Activated T-helper 1 cell treated with anti-CD3 and anti-CD28 coated beads, Interleukin-12 subunit alpha, Interleukin-12 subunit beta, Interleukin-2, Interleukin-4 antibody, amounts not matched to agents 30 ng/mL and 10 ng/mL and 1 ng/mL, durations not matched to agents 14 hours and 24 hours and 36 hours (primary cell): ENCODE data around the gene NDUFB11. TPM values are rescaled to one million over a fixed set of nuclear protein-coding genes. Genes with fewer than 3 reads are reported as not detected.

ENCODE experiments used
- DNase-seq: peaks from one replicate; pipeline ENCODE4 v3.0.0; 2021; ENCODE audit warnings: low spot score
- H3K27ac Mint-ChIP-seq: one replicate; pipeline ENCODE4 v1.8.0; 2021; ENCODE audit warnings: mild to moderate bottlenecking, mixed read lengths
- H3K27me3 Mint-ChIP-seq: one replicate; pipeline ENCODE4 v1.8.0; 2022; ENCODE audit warnings: mild to moderate bottlenecking, moderate library complexity, mixed read lengths; ENCODE audit not compliant: insufficient read depth
- H3K36me3 Mint-ChIP-seq: one replicate; pipeline ENCODE4 v1.8.0; 2021; ENCODE audit warnings: low read depth, mixed read lengths
- H3K4me1 Mint-ChIP-seq: one replicate; pipeline ENCODE4 v1.8.0; 2021; ENCODE audit warnings: low read depth, mixed read lengths
- H3K4me3 Mint-ChIP-seq: one replicate; pipeline ENCODE4 v1.8.0; 2021; ENCODE audit warnings: mild to moderate bottlenecking, moderate library complexity, mixed read lengths
- H3K9me3 Mint-ChIP-seq: one replicate; pipeline ENCODE4 v1.8.0; 2021; ENCODE audit warnings: mixed read lengths
- intact Hi-C: fragments of 100-400 bp; cut with micrococcal nuclease; formaldehyde crosslinking; loops from one replicate; pipeline ENCODE4 v1.15.1; 2024
- total RNA-seq: library from RNA; stranded (reverse); gene quantifications from 2 replicates; pipeline ENCODE4 v1.2.3, GENCODE V29; 2022

Gene NDUFB11
- total RNA-seq, 1 donor from 2014 or later, result 88.7 TPM

- Mint-ChIP-seq H3K4me3 (no peak overlapping the region), H3K4me1 (no peaks in the 10 kb centered on the region), H3K27ac (no peak overlapping the region), H3K27me3 (no peaks in the 10 kb centered on the region), H3K36me3 (peaks cover 24% of the 10 kb centered on the region), H3K9me3 (no peaks in the 10 kb centered on the region)
- no peak for DNase-seq
- intact Hi-C loops, result no loop called here
These were observed 36.8 kb upstream of the NDUFB11 start for GRCh38 chrX:47181301-47181700.

- no peak overlapping the region for H3K4me3 Mint-ChIP-seq
- intact Hi-C loops, result no loop called here
These were observed 35.8 kb upstream of the NDUFB11 start for GRCh38 chrX:47180346-47180745.

GRCh38 chrX:47179928-47180255 lies 35.4 kb upstream of the NDUFB11 start:
- H3K27ac Mint-ChIP-seq, result no peak overlapping the region
- no peak for DNase-seq
- H3K36me3 Mint-ChIP-seq, result peaks cover 22% of the 10 kb centered on the region
- intact Hi-C loops, result no loop called here
- no peak overlapping the region for H3K4me3 Mint-ChIP-seq
- H3K4me1 Mint-ChIP-seq, result no peaks in the 10 kb centered on the region
- H3K27me3 Mint-ChIP-seq, result no peaks in the 10 kb centered on the region
- H3K9me3 Mint-ChIP-seq, result no peaks in the 10 kb centered on the region

More at GRCh38 chrX:47180346-47180745, 35.8 kb upstream of the NDUFB11 start:
- Mint-ChIP-seq H3K27ac (no peak overlapping the region), H3K4me1 (no peaks in the 10 kb centered on the region), H3K9me3 (no peaks in the 10 kb centered on the region), H3K27me3 (no peaks in the 10 kb centered on the region), H3K36me3 (peaks cover 22% of the 10 kb centered on the region)
- DNase-seq, result no peak

- Mint-ChIP-seq H3K9me3 (no peaks in the 10 kb centered on the region), H3K36me3 (peaks cover 22% of the 10 kb centered on the region)
- intact Hi-C loops, result no loop called here
These were observed 34.9 kb upstream of the NDUFB11 start for GRCh38 chrX:47179221-47179927.

GRCh38 chrX:47178337-47178736 lies 33.8 kb upstream of the NDUFB11 start:
- Mint-ChIP-seq H3K4me1 (no peaks in the 10 kb centered on the region), H3K27ac (no peak overlapping the region), H3K27me3 (no peaks in the 10 kb centered on the region), H3K4me3 (no peak overlapping the region), H3K9me3 (no peaks in the 10 kb centered on the region), H3K36me3 (peaks cover 22% of the 10 kb centered on the region)
- no peak for DNase-seq
- intact Hi-C loops, result no loop called here

More at GRCh38 chrX:47179221-47179927, 34.9 kb upstream of the NDUFB11 start:
- no peaks in the 10 kb centered on the region for H3K4me1 Mint-ChIP-seq
- no peaks in the 10 kb centered on the region for H3K27me3 Mint-ChIP-seq
- no peak overlapping the region for H3K27ac Mint-ChIP-seq
- no peak for DNase-seq
- H3K4me3 Mint-ChIP-seq, result no peak overlapping the region

GRCh38 chrX:47177079-47177478 lies 32.6 kb upstream of the NDUFB11 start:
- intact Hi-C loops, result no loop called here
- H3K9me3 Mint-ChIP-seq, result no peaks in the 10 kb centered on the region
- no peaks in the 10 kb centered on the region for H3K27me3 Mint-ChIP-seq
- H3K4me1 Mint-ChIP-seq, result no peaks in the 10 kb centered on the region
- DNase-seq, result no peak
- H3K4me3 Mint-ChIP-seq, result no peak overlapping the region
- peaks cover 19% of the 10 kb centered on the region for H3K36me3 Mint-ChIP-seq
- H3K27ac Mint-ChIP-seq, result no peak overlapping the region

- Mint-ChIP-seq H3K36me3 (peaks cover 21% of the 10 kb centered on the region), H3K27ac (no peak overlapping the region), H3K4me3 (no peak overlapping the region), H3K27me3 (no peaks in the 10 kb centered on the region), H3K9me3 (no peaks in the 10 kb centered on the region), H3K4me1 (no peaks in the 10 kb centered on the region)
- intact Hi-C loops, result no loop called here
- no peak for DNase-seq
These were observed 31.7 kb upstream of the NDUFB11 start for GRCh38 chrX:47176101-47176740.

GRCh38 chrX:47175588-47175980 lies 31.1 kb upstream of the NDUFB11 start:
- no peak for DNase-seq
- H3K4me3 Mint-ChIP-seq, result no peak overlapping the region
- H3K27ac Mint-ChIP-seq, result no peak overlapping the region
- no peaks in the 10 kb centered on the region for H3K9me3 Mint-ChIP-seq
- peaks cover 21% of the 10 kb centered on the region for H3K36me3 Mint-ChIP-seq
- no peaks in the 10 kb centered on the region for H3K27me3 Mint-ChIP-seq
- H3K4me1 Mint-ChIP-seq, result no peaks in the 10 kb centered on the region
- intact Hi-C loops, result no loop called here

GRCh38 chrX:47174846-47175587 lies 30.5 kb upstream of the NDUFB11 start:
- H3K4me3 Mint-ChIP-seq, result no peak overlapping the region
- peaks cover 21% of the 10 kb centered on the region for H3K36me3 Mint-ChIP-seq
- intact Hi-C loops, result no loop called here

GRCh38 chrX:47174376-47174775 lies 29.9 kb upstream of the NDUFB11 start:
- no peaks in the 10 kb centered on the region for H3K27me3 Mint-ChIP-seq
- intact Hi-C loops, result no loop called here
- no peak overlapping the region for H3K27ac Mint-ChIP-seq
- no peaks in the 10 kb centered on the region for H3K9me3 Mint-ChIP-seq
- peaks cover 21% of the 10 kb centered on the region for H3K36me3 Mint-ChIP-seq
- DNase-seq, result no peak
- no peak overlapping the region for H3K4me3 Mint-ChIP-seq
- H3K4me1 Mint-ChIP-seq, result no peaks in the 10 kb centered on the region

More at GRCh38 chrX:47174846-47175587, 30.5 kb upstream of the NDUFB11 start:
- Mint-ChIP-seq H3K4me1 (no peaks in the 10 kb centered on the region), H3K27ac (no peak overlapping the region), H3K27me3 (no peaks in the 10 kb centered on the region), H3K9me3 (no peaks in the 10 kb centered on the region)
- no peak for DNase-seq

GRCh38 chrX:47172971-47173792 lies 28.7 kb upstream of the NDUFB11 start:
- no peak for DNase-seq
- Mint-ChIP-seq H3K4me3 (no peak overlapping the region), H3K36me3 (peaks cover 21% of the 10 kb centered on the region), H3K27me3 (no peaks in the 10 kb centered on the region), H3K9me3 (no peaks in the 10 kb centered on the region), H3K4me1 (no peaks in the 10 kb centered on the region), H3K27ac (no peak overlapping the region)
- intact Hi-C loops, result no loop called here

GRCh38 chrX:47172549-47172948 lies 28.0 kb upstream of the NDUFB11 start:
- Mint-ChIP-seq H3K4me3 (no peak overlapping the region), H3K27me3 (no peaks in the 10 kb centered on the region), H3K27ac (no peak overlapping the region), H3K36me3 (peaks cover 18% of the 10 kb centered on the region), H3K4me1 (no peaks in the 10 kb centered on the region), H3K9me3 (no peaks in the 10 kb centered on the region)
- no peak for DNase-seq
- intact Hi-C loops, result no loop called here
